ENCODE results near the gene PIGT. TPM values are rescaled to one million over a fixed set of nuclear protein-coding genes. Genes with fewer than 3 reads are reported as not detected.
A peak's percentile ranks its signal among the peaks of the same experiment; 100 is the strongest.
"Not testable (repeated sequence)": the region's sequence is repeated elsewhere in the genome, so short reads cannot be mapped to it uniquely, and the experiment has no call there.

The PIGT gene
- total RNA-seq, 2 donors from 2014 or later: 34.4 to 67.9 TPM

GRCh38 chr20:45452772-45453691, 37.1 kb downstream of the PIGT start:
- no peaks in the 10 kb centered on the region for H3K36me3 Mint-ChIP-seq (ENCODE audit: low read depth)
- peaks cover 15% of the 10 kb centered on the region for H3K27me3 Mint-ChIP-seq
- no peaks in the 10 kb centered on the region for H3K9me3 Mint-ChIP-seq
- no peaks in the 10 kb centered on the region for H3K4me1 Mint-ChIP-seq
- no peak overlapping the region for H3K27ac Mint-ChIP-seq
- ATAC-seq (replicated peaks): no peak
- no peak overlapping the region for H3K4me3 Mint-ChIP-seq

GRCh38 chr20:45456632-45457031, 40.7 kb downstream of the PIGT start:
- Mint-ChIP-seq H3K27ac (no peak overlapping the region), H3K9me3 (no peaks in the 10 kb centered on the region), H3K4me1 (no peaks in the 10 kb centered on the region), H3K36me3 (ENCODE audit: low read depth) (no peaks in the 10 kb centered on the region), H3K27me3 (peaks cover 14% of the 10 kb centered on the region), H3K4me3 (no peak overlapping the region)
- ATAC-seq (replicated peaks): peak; percentile 65

GRCh38 chr20:45459606-45460005, 43.7 kb downstream of the PIGT start:
- Mint-ChIP-seq H3K36me3 (ENCODE audit: low read depth) (no peaks in the 10 kb centered on the region), H3K4me1 (no peaks in the 10 kb centered on the region), H3K27ac (no peak overlapping the region), H3K27me3 (peaks cover 15% of the 10 kb centered on the region), H3K9me3 (no peaks in the 10 kb centered on the region), H3K4me3 (no peak overlapping the region)
- ATAC-seq (replicated peaks): no peak

- peaks cover 23% of the 10 kb centered on the region for H3K27me3 Mint-ChIP-seq
- no peaks in the 10 kb centered on the region for H3K4me1 Mint-ChIP-seq
- H3K4me3 Mint-ChIP-seq: no peak overlapping the region
- ATAC-seq (replicated peaks): peak; percentile 62
- H3K27ac Mint-ChIP-seq: no peak overlapping the region
- H3K9me3 Mint-ChIP-seq: no peaks in the 10 kb centered on the region
- no peaks in the 10 kb centered on the region for H3K36me3 Mint-ChIP-seq (ENCODE audit: low read depth)
Observed at GRCh38 chr20:45461225-45461624, 45.3 kb downstream of the PIGT start.

- no peak for ATAC-seq (replicated peaks)
- H3K4me3 Mint-ChIP-seq: no peak overlapping the region
- no peaks in the 10 kb centered on the region for H3K36me3 Mint-ChIP-seq (ENCODE audit: low read depth)
- H3K9me3 Mint-ChIP-seq: no peaks in the 10 kb centered on the region
- H3K27me3 Mint-ChIP-seq: peaks cover 24% of the 10 kb centered on the region
- no peaks in the 10 kb centered on the region for H3K4me1 Mint-ChIP-seq
- no peak overlapping the region for H3K27ac Mint-ChIP-seq
Observed at GRCh38 chr20:45462711-45463509, 47.0 kb downstream of the PIGT start.

GRCh38 chr20:45463709-45464108, 47.8 kb downstream of the PIGT start:
- peaks cover 31% of the 10 kb centered on the region for H3K27me3 Mint-ChIP-seq
- H3K4me1 Mint-ChIP-seq: no peaks in the 10 kb centered on the region
- H3K4me3 Mint-ChIP-seq: no peak overlapping the region
- H3K27ac Mint-ChIP-seq: no peak overlapping the region
- no peaks in the 10 kb centered on the region for H3K9me3 Mint-ChIP-seq
- no peaks in the 10 kb centered on the region for H3K36me3 Mint-ChIP-seq (ENCODE audit: low read depth)
- peak; percentile 76 for ATAC-seq (replicated peaks)

- H3K27me3 Mint-ChIP-seq: peaks cover 31% of the 10 kb centered on the region
- no peaks in the 10 kb centered on the region for H3K9me3 Mint-ChIP-seq
- no peaks in the 10 kb centered on the region for H3K4me1 Mint-ChIP-seq
- ATAC-seq (replicated peaks): no peak
- H3K27ac Mint-ChIP-seq: no peak overlapping the region
- H3K36me3 Mint-ChIP-seq (ENCODE audit: low read depth): no peaks in the 10 kb centered on the region
- H3K4me3 Mint-ChIP-seq: no peak overlapping the region
Observed at GRCh38 chr20:45465491-45466266, 49.7 kb downstream of the PIGT start.

- Mint-ChIP-seq H3K4me3 (no peak overlapping the region), H3K36me3 (ENCODE audit: low read depth) (no peaks in the 10 kb centered on the region), H3K9me3 (no peaks in the 10 kb centered on the region), H3K27ac (no peak overlapping the region), H3K27me3 (peaks cover 36% of the 10 kb centered on the region), H3K4me1 (no peaks in the 10 kb centered on the region)
- no peak for ATAC-seq (replicated peaks)
Observed at GRCh38 chr20:45467172-45467571, 51.2 kb downstream of the PIGT start.

- H3K9me3 Mint-ChIP-seq: no peaks in the 10 kb centered on the region
- peaks cover 36% of the 10 kb centered on the region for H3K27me3 Mint-ChIP-seq
- no peak overlapping the region for H3K4me3 Mint-ChIP-seq
- no peaks in the 10 kb centered on the region for H3K36me3 Mint-ChIP-seq (ENCODE audit: low read depth)
- no peaks in the 10 kb centered on the region for H3K4me1 Mint-ChIP-seq
- ATAC-seq (replicated peaks): no peak
- no peak overlapping the region for H3K27ac Mint-ChIP-seq
Observed at GRCh38 chr20:45467861-45468260, 51.9 kb downstream of the PIGT start.

GRCh38 chr20:45469336-45470261, 53.7 kb downstream of the PIGT start, which contains the start of gene WFDC2:
Gene WFDC2 (plus strand): TSS chr20:45469753. CDS start chr20:45469782, 29 bp downstream.
- Mint-ChIP-seq H3K36me3 (ENCODE audit: low read depth) (no peaks in the 10 kb centered on the region), H3K27ac (no peak within 1 kb of the TSS), H3K4me3 (peak within 1 kb of the TSS; percentile 60), H3K9me3 (no peaks in the 10 kb centered on the region), H3K27me3 (peaks cover 50% of the 10 kb centered on the region), H3K4me1 (no peaks in the 10 kb centered on the region)
- ATAC-seq (replicated peaks): peak; percentile 27

GRCh38 chr20:45470262-45470931, 54.5 kb downstream of the PIGT start:
- Mint-ChIP-seq H3K36me3 (ENCODE audit: low read depth) (no peaks in the 10 kb centered on the region), H3K4me3 (peak overlapping the region; percentile 60), H3K9me3 (no peaks in the 10 kb centered on the region), H3K4me1 (no peaks in the 10 kb centered on the region), H3K27ac (no peak overlapping the region), H3K27me3 (peaks cover 49% of the 10 kb centered on the region)
- ATAC-seq (replicated peaks): peak; percentile 83

GRCh38 chr20:45470937-45471336, 55.0 kb downstream of the PIGT start:
- Mint-ChIP-seq H3K27me3 (peaks cover 45% of the 10 kb centered on the region), H3K9me3 (no peaks in the 10 kb centered on the region), H3K27ac (no peak overlapping the region), H3K4me1 (no peaks in the 10 kb centered on the region), H3K4me3 (peak overlapping the region; percentile 60), H3K36me3 (ENCODE audit: low read depth) (no peaks in the 10 kb centered on the region)
- ATAC-seq (replicated peaks): peak; percentile 30

- peaks cover 37% of the 10 kb centered on the region for H3K27me3 Mint-ChIP-seq
- H3K4me3 Mint-ChIP-seq; ATAC-seq (replicated peaks); H3K36me3 Mint-ChIP-seq (ENCODE audit: low read depth); H3K27ac Mint-ChIP-seq; H3K4me1 Mint-ChIP-seq; H3K9me3 Mint-ChIP-seq: not testable (repeated sequence)
Observed at GRCh38 chr20:45472286-45472685, 56.3 kb downstream of the PIGT start.

All from activated T-helper 17 cell treated with anti-CD3 and anti-CD28 coated beads, Interleukin-2, amount 50 U/mL, for 72 hours (primary cell).